Vagina (tissue), 2 donors: ENCODE results near the gene CXCL1.

ENCODE experiments used
- POLR2A ChIP-seq, 2 donors: fragments of 450-650 bp; IDR thresholded peaks; one replicate each; pipeline ENCODE4 v1.6.1; 2017; ENCODE audit warnings: antibody characterized with exemption in 2 of 2, mild to moderate bottlenecking in 2 of 2, moderate library complexity in 2 of 2
- TF ChIP-seq, protein P1 (sequence below), 3 experiments: fragments of 450-650 bp in 2 of 3; fragments of 200-600 bp in 1 of 3; sonication (generic) in 1 of 3; IDR thresholded peaks; one replicate each; pipeline ENCODE4 v1.5.1; 2017 to 2019; ENCODE audit warnings: antibody characterized with exemption in 3 of 3, mild to moderate bottlenecking in 2 of 3, moderate library complexity in 2 of 3

- no peak for TF ChIP-seq POLR2A (IDR thresholded peaks at IDR 0.05)
- TF ChIP-seq, protein P1, sequence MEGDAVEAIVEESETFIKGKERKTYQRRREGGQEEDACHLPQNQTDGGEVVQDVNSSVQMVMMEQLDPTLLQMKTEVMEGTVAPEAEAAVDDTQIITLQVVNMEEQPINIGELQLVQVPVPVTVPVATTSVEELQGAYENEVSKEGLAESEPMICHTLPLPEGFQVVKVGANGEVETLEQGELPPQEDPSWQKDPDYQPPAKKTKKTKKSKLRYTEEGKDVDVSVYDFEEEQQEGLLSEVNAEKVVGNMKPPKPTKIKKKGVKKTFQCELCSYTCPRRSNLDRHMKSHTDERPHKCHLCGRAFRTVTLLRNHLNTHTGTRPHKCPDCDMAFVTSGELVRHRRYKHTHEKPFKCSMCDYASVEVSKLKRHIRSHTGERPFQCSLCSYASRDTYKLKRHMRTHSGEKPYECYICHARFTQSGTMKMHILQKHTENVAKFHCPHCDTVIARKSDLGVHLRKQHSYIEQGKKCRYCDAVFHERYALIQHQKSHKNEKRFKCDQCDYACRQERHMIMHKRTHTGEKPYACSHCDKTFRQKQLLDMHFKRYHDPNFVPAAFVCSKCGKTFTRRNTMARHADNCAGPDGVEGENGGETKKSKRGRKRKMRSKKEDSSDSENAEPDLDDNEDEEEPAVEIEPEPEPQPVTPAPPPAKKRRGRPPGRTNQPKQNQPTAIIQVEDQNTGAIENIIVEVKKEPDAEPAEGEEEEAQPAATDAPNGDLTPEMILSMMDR (IDR thresholded peaks at IDR 0.05) = no peak
These were observed 45.4 kb upstream of the CXCL1 start for GRCh38 chr4:73823760-73824159.
